SKM-1 treated with dmso at 0.1 percent for 144 hours (cell line): ENCODE data around the gene PRKCI.
A peak's percentile ranks its signal among the peaks of the same experiment; 100 is the strongest.
"Not testable (repeated sequence)": the region's sequence is repeated elsewhere in the genome, so short reads cannot be mapped to it uniquely, and the experiment has no call there.

Source experiments
- DNase-seq: peaks from one replicate; lab custom pipeline; 2025; ENCODE audit not compliant: unreplicated experiment; lab: John Stamatoyannopoulos, UW

PRKCI gene

DNA sequence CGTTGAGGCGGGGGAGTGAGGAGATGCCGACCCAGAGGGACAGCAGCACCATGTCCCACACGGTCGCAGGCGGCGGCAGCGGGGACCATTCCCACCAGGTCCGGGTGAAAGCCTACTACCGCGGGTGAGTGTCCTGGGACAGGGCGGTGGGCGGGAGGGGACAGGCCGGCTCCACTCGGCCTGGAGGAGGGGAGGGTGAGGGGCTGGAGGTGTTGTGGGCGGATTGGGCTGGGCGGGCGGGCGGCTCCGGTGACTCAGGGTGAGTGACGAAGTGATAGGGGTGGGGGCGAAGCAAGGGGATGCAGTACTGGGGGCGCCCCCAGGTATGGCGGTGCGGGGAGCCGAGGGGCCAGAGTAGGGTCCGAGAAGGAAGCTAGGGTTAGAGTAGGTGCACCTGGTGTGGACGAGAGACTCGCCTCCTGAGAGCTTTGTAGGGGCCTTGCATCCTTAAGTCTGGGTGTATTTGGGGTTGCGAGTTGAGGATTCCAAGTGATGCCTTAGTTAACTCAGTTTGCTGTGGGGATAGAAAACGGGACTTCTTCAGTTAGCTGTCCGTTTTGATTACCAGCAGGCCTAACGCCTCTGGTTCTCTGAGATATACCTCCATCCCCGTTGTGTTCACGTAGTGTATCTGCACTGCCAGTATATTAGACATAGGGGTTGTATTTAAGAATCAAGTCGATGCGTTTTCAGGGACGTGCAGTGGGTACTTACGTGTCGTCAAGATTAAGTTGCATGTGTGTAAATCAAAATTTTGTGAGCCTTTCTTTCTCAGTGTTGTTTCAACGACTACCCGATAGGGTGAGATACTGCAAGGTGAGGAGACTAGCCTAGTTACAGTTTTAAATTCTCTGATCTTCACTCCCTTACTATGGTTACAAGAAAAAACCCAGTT, 670 bp downstream of the PRKCI start:
- DNase-seq: peak; percentile 15

DNA sequence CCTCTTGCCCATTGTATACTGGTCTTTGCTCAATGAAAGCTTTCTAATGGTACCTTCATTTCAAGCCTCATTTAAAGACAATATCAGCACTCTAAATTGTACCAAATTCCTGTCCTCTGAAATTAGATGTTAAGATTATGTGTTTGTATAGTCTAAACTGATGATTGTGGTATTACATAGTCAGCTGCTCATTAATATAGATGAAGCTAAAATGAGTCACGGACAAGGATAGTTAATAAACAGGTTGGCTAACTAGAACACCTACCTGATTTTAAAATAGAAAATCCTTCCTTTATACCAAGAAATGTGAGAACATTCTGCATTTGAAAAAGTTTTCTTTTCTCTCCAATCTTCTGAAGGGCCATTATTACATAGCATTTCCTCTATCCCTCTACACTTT, 2.9 kb downstream of the PRKCI start:
- no peak for DNase-seq

DNA sequence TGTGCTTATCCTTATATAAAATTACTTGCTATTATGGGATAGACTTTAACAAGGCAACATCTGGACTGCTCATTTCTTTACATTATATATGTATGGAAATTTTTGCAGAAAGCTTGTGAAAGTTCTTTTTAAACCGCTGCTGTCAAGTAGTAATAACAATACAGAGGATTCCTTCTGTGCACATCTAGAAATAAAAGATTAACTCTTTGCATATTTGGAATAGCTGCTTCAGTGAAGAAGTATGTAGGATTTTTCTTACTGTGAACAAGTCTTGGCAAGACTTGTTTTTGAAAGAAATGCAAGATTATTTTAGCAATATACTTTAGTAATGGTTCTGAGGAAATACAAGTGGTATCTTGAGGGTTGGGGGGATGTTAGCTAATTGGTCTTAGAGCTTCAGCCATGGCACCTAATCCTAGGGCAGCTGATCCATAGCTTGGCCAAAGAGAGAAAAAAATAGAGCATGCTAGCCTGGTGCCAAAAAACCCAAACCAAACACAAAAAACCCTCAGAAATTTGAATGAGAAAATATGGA, 4.3 kb downstream of the PRKCI start:
- DNase-seq: no peak

DNA sequence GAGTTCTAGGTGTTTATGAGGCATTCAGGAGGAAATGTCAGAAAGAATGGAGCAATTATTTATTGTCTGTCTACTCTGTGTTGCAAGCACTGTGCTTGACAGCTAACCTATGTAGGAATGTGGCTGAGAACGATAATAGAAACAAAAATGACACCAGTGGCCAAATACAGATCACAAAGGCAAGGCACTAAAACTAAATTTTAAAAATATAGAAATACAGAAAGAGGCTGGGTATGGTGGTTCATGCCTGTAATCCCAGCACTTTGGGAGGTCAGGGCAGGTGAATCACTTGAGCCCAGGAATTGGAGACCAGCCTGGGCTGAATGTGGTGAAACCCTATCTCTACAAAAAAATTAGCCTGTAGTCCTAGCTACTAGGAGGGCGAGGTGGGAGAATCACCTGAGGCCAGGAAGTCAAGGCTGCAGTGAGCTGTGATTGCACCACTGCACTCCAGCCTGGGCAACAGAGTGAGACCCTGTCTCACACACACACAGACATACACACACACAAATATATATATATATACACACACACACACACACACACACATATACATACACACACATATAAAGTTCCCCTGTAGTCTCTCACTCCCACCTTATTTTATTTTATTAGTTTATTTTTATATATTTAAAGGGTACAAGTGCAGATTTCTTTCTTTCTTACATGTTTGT, 6.0 kb downstream of the PRKCI start:
- DNase-seq: no peak

DNA sequence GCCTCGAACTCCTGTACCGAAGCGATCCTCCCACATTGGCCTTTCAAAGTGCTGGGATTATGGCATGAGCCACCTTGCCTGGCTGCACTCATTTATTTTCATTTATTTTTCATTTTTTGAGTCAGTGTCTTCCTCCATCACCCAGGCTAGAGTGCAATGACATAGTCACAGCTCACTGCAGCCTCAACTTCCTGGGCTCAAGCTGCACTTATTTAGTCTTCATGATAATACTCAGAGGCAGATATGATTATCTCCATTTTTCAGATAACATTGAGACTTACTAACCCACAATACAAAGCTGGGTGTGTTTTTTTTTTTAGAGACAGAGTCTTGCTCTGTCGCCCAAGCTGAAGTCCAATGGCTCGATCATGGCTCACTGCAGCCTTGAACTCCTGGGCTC, 10.0 kb downstream of the PRKCI start:
- no peak for DNase-seq

DNA sequence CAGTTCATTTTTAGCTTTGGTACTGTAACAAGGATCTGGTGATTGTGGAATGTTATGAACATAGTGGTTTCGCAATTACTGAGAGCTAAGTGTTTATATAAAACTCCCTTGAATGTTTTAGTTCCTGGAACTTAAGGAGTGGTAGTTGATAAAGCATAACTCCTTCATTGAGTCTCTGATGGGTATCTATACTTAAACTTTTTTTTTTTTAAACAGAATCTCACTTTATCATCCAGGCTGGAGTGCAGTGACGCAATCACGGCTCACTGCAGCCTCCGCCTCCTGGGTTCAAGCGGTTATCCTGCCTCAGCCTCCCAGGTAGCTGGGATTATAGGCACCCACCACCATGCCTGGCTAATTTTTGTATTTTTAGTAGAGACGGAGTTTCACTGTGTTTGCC, 11.3 kb downstream of the PRKCI start:
- no peak for DNase-seq

DNA sequence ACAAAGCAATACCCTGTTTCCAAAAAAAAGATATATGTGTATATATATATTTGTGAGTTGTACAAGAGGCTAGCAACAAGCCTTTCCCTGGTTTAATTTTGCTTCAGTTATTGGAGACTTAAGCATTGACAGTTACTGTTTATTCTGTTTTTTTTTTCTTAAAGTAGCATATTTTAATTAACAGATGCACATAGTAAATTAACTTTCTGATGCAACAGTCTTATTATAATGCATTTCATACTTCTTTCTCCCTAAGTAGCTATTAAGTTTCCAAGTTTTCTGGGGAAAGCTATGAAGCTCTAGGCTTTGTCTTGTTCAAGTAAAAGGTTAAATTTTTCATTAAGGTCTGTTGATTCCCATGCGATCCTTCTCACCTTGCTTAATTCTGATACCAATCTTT, 17.9 kb downstream of the PRKCI start:
- no peak for DNase-seq

DNA sequence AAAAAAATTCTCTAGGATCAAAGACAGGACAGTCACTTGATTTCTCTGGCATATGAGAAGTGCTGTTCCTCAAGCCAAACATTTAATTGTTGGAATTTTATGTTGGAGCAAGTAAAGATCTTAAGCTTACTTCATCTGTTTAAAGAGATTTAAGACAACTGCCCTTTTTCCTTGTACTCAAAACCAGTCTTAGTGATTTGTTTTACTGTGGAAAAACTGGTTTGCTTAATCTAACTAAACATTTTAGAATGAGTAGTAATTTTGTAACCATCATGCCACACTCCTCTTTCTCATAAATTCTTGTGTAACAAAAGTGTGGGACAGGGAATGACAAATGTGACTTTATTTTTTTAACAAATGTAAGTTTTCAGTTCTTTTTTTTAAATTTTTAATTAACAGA, 18.4 kb downstream of the PRKCI start:
- DNase-seq: no peak

DNA sequence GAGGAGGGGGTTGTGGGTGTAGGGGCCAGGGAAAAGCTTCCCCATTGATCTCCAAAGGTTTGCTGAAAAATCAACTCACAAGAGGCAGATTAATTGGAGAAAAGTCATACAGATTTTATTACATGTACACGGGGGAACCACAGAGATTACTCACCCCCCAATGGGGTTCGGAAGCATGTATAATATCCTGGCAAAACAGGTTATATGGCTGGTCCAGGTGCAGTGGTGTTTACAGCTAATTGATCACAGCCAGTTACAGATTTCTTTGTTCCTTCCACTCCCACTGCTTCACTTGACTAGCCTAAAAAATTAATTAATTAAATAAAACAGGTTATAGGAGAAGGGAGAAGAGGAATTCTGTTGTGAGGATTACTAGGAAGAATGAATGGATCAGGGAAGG, 22.4 kb downstream of the PRKCI start:
- no peak for DNase-seq

DNA sequence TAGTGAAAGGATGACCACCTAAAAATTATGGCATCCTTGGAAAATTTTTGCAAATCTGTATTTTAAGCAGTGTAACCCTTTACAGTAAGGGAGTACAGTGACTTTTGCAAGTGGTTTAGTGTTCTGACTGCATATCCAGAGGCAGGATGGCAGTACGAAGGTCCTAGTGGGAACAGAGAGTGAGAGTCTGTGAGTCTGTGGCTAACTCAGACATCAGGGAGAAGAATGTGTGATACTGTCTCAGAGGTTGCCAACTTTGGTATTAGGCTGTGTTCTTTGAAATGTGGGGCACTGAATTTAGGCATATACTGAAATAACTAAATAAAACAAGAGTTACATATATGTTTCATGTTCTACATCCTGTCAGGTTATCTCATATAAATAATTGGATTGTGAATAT, 25.7 kb downstream of the PRKCI start:
- DNase-seq: no peak

DNA sequence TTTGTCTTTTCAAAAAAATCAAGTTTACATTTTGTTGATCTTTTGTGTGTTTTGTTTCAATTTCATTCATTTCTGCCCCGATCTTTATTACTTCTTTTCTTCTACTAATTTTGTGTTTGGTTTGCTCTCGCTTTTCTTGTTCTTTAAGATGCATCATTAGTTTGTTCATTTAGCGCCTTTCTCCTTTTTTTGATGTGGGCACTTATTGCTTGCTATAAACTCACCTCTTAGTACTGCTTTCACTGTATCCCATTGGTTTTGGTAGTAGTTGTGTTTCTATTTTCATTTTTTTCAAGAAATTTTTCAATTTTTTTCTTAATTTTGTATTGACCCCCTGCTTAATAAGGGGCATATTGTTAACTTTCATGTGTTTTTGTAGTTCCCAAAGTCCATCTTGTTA, 34.4 kb downstream of the PRKCI start:
- no peak for DNase-seq

DNA sequence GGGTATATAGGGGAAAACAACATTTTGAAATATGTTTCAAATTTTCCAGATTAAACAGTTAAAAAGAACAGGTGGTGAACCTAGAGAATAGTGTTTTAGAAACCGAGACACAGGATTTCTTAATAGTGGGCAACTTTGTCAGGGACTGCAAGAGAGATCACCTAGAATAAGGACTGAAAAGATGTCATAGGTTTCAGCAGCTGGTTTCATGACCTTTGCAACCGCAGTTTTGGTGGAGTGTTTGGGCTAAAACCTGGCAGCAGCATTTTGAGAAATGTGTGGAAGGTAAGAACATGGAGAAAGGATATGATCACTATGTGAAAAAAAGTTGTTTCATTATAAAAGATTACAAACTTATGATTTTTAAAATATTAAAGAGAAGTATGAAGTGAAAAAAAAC, 34.9 kb downstream of the PRKCI start:
- no peak for DNase-seq

DNA sequence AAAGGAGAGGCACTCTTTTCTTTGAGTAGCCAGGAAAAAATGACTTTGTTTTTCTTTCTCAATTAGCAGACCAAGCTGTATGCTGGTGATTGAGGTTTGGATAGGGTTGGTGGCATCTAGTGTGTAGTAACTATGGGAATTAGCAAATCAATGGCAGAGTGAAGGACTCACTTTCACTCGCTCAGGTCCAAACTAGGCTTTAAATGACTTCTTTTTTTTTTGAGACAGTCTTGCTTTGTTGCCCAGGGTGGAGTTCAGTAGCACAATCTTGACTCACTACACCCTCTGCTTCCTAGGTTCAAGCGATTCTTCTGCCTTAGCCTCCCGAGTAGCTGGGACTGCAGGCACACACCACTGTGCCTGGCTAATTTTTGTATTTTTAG, 35.9 kb downstream of the PRKCI start:
- no peak for DNase-seq

DNA sequence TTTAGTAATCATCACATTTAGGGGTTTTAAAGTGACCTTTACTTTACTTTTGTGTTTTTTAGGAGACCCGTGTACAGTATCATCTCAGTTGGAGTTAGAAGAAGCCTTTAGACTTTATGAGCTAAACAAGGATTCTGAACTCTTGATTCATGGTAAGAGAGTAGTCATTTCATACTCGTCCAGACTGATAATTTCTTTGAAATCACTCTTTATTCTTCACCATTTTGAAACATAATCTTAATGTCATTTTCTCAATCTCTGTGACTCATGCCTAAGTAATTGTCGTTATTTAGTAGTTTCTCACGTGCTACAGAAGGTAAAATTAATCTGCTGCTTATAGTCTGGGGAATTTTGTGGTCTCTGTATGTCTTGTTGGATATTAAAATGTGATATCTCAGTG, 37.7 kb downstream of the PRKCI start:
- DNase-seq: no peak

DNA sequence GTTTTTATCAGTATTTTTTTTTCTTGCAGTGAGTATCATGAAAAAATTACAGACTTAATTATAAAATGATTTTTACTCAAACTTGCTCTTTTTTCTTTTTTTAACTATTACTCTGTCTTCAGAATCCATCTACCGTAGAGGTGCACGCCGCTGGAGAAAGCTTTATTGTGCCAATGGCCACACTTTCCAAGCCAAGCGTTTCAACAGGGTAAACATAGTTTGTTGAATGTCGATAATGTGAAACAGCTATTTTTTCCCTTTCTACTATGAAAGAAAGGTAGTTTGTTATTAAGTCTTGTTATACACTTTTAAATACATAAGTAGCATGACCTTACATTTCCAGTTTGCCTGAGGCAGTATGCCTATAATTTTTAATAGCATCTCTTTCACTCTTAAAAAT, 45.6 kb downstream of the PRKCI start:
- DNase-seq: no peak

DNA sequence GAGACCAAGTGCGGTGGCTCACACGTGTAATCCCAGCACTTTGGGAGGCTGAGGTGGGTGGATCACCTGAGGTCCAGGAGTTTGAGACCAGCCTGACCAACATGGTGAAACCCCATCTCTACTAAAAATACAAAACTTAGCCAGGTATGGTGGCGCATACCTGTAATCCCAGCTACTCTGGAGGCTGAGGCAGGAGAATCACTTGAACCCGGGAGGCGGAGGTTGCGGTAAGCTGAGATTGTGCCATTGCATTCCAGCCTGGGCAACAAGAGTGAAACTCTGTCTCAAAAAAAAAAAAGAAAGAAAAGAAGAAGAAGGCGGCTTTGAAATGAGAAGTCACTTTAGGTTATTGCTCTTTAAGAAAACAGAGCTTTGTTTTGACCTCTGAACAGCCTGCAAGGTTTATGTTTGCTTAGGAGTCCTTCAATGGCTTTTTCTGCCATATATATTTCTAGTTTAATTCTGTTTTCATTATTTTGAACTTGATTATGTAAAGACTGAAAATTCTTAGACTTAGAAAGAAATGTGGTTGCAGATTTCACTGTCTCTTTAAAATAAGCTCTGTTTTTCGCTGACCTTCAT, 47.5 kb downstream of the PRKCI start:
- DNase-seq: not testable (repeated sequence)

DNA sequence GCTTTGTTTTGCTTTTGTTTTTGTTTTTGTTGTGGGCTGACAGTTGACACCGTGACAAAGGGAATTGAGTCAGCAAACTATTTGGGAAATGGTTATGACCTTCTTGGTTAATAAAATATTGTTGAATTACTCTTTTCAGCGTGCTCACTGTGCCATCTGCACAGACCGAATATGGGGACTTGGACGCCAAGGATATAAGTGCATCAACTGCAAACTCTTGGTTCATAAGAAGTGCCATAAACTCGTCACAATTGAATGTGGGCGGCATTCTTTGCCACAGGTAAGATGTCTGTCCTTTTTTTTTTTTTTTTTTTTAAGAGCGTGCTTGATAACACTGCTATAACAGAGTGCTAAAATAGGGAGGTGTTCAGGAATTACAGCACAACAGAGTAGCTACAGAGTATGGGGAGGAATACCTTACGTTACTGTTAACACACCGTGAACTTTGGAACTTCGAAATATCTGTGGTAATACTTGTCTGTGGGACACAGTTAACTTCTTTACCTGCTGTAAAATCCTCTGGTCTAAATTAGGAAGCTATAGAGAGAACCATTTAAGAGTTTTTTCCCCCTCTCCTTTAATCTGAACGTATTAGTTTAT, 48.2 kb downstream of the PRKCI start:
- DNase-seq: no peak

DNA sequence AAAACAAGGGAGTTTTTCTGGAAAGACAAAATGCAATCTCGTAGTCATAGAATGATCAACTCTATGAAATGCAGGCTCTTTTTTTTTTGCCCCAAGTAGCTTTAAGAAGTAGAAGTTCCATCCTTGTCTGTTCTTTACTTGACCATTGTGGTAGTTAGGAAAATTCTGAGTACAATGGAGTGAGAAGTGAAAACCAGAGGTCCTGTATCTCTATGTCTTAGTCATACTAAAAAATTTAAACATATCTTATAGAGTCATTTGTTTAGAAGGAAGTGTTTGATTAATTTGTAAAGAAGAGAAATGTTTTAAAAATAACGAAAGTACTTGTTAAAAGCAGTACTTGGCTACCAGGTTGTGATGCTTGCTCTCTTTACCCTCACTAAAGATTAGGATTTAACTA, 52.4 kb downstream of the PRKCI start:
- DNase-seq: no peak

DNA sequence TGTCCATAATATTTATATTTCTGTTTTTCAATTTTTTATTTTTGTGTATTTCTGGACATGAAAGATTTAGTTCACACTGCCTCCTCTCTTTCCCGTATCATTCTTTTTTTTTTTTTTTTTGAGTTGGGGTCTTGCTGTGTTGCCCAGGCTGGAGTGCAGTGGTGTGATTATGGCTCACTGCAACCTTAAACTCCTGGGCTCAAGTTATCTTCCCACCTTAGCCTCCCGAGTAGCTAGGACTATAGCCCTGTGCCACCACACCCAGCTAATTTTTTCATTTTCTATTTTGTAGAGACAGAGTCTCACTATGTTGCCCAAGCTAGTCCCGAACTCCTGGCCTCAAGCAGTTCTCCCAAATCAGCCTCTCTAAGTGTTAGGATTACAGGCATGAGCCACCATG, 53.6 kb downstream of the PRKCI start:
- no peak for DNase-seq

DNA sequence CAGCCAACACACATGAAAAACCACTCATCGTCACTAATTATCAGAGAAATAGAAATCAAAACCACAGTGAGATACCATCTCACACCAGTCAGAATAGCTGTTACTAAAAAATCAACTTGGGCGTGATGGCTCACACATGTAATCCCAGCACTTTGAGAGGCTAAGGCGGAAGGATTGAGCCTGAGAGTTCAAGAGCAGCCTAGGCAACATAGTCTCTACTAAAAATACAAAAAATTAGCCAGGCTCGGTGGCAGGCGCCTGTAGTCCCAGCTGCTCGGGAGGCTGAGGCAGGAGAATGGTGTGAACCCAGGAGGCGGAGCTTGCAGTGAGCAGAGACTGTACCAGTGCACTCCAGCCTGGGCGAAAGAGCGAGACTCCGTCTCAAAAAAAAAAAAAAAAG, 55.1 kb downstream of the PRKCI start:
- not testable (repeated sequence) for DNase-seq

DNA sequence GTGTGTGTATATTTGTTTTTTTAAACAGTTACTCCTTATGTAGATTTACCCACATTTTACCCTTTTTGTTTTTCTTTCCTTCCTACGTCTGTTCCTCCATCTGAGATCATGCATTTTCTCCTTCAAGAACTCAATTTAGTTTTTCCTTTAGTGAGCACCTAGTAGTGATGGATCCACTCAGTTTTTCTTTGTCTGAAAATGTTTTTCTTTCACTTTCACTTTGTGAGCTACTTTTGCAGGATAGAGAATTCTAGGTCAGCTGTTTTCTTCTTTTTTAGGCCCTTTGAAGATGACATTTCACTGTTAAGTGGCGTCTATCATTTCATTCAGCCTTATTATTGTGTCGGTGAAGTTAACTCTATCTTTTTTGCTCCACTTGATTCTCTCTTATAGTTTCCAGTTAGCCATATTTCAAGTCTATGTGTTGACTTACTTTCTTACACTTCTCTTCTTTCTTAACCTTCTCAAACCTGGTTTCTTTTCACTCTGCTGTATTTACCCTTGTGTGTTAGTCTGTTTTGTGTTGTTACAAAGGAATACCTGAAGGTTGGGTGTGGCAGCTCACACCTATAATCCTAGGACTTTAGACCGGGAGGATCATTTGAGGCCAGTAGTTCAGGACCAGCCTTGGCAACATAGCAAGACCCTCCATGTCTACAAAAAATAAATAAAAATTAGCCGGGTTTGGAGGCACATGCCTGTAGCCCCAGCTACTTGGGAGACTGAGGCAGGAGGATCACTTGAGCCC, 55.8 kb downstream of the PRKCI start:
- no peak for DNase-seq
